ENCODE results near the gene ACO1.

DNA sequence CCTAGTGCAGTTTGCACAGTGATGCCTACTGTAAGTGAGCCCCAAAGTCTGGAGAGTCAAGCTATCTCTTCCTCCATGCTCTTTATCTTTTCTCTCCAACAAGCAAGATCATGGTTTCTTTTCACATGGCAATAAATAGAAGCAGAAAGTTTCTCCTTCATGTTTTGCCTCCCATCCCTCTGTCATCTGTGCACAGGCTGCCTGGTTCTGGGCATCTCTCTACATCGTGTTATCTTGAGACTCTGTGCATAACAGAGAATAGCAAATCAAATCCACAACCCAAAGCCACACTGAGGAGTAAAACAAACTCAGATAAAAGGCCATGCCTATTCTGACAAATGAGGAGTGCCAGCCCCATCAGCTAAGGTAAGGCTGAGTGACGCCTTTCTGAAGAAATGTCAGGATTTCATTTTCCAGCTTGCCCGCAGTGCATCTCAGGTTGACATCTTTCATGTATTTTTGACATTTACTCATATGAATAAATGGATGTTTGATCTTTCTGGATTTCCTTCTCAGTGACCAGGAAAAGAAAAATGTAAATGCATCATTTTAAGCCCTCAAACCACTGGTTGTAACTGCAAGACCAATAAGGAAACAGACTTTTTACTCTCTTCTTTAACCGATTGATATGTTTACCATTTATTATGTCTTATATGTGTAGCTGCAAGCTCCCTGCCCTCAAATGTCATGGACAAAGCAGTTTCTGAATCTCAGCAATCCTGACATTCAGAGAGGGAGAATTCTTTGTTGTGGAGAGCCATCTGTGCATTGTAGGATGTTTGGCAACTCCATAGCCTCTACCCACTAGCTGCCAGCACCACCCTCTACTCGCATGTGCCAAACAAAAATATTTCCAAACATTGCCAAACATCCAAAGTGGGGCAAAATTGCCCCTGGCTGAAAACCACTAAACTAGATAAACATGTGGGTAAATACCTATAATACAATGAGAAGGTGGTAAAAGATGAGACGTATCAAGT lies 49.2 kb upstream of the ACO1 start:
- TF ChIP-seq POLR2A (IDR thresholded peaks at IDR 0.05) (no peak), POLR2AphosphoS5 (IDR thresholded peaks at IDR 0.05) (no peak)
- TF ChIP-seq, protein P1, sequence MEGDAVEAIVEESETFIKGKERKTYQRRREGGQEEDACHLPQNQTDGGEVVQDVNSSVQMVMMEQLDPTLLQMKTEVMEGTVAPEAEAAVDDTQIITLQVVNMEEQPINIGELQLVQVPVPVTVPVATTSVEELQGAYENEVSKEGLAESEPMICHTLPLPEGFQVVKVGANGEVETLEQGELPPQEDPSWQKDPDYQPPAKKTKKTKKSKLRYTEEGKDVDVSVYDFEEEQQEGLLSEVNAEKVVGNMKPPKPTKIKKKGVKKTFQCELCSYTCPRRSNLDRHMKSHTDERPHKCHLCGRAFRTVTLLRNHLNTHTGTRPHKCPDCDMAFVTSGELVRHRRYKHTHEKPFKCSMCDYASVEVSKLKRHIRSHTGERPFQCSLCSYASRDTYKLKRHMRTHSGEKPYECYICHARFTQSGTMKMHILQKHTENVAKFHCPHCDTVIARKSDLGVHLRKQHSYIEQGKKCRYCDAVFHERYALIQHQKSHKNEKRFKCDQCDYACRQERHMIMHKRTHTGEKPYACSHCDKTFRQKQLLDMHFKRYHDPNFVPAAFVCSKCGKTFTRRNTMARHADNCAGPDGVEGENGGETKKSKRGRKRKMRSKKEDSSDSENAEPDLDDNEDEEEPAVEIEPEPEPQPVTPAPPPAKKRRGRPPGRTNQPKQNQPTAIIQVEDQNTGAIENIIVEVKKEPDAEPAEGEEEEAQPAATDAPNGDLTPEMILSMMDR (IDR thresholded peaks at IDR 0.05) = no peak
